HFFc6 (cell line): ENCODE measurements around the gene DNASE2. TPM values are rescaled to one million over a fixed set of nuclear protein-coding genes. Genes with fewer than 3 reads are reported as not detected.

ENCODE experiments used
- DNase-seq: peaks from one replicate; pipeline ENCODE4 v3.0.0-alpha.2; 2018
- H3K27ac Mint-ChIP-seq: 2 replicates; pipeline ENCODE4 v1.8.0; 2020; ENCODE audit warnings: mild to moderate bottlenecking, mixed read lengths
- H3K27me3 Mint-ChIP-seq: 2 replicates; pipeline ENCODE4 v1.8.0; 2021; ENCODE audit warnings: mild to moderate bottlenecking, moderate library complexity, mixed read lengths; ENCODE audit not compliant: insufficient read depth
- H3K36me3 Mint-ChIP-seq: 2 replicates; pipeline ENCODE4 v1.8.0; 2021; ENCODE audit warnings: low read depth, mixed read lengths
- H3K4me1 Mint-ChIP-seq: 2 replicates; pipeline ENCODE4 v1.8.0; 2020; ENCODE audit warnings: low read depth, mixed read lengths
- H3K4me3 Mint-ChIP-seq: 2 replicates; pipeline ENCODE4 v1.8.0; 2020; ENCODE audit warnings: mild to moderate bottlenecking, moderate library complexity, mixed read lengths
- H3K9me3 Mint-ChIP-seq: 2 replicates; pipeline ENCODE4 v1.8.0; 2020; ENCODE audit warnings: mild to moderate bottlenecking, mixed read lengths
- total RNA-seq, 6 experiments: library from RNA; stranded (reverse); fragmentation: NEBNext Ultra II Directional; extraction: Animal tissue kit (Norgen Biotek cat#: 25700); gene quantifications; 2 replicates in 1 of 6; 3 replicates in 5 of 6; pipeline ENCODE4 v1.2.3, GENCODE V29; 2021
- TF ChIP-seq, protein P1 (sequence below): fragments of 200-600 bp; sonication (generic); IDR thresholded peaks from 2 replicates; pipeline ENCODE4 v1.5.0; 2021; ENCODE audit warnings: antibody characterized with exemption, mild to moderate bottlenecking

Gene DNASE2
- total RNA-seq, 6 experiments from 2014 or later = 26.0 to 33.5 (median 28.4) TPM

- DNase-seq = no peak
- Mint-ChIP-seq H3K27me3 (peaks cover 6% of the 10 kb centered on the region), H3K4me1 (peaks cover 20% of the 10 kb centered on the region), H3K4me3 (no peak overlapping the region), H3K27ac (no peak overlapping the region), H3K9me3 (peaks cover 11% of the 10 kb centered on the region), H3K36me3 (no peaks in the 10 kb centered on the region)
- TF ChIP-seq, protein P1, sequence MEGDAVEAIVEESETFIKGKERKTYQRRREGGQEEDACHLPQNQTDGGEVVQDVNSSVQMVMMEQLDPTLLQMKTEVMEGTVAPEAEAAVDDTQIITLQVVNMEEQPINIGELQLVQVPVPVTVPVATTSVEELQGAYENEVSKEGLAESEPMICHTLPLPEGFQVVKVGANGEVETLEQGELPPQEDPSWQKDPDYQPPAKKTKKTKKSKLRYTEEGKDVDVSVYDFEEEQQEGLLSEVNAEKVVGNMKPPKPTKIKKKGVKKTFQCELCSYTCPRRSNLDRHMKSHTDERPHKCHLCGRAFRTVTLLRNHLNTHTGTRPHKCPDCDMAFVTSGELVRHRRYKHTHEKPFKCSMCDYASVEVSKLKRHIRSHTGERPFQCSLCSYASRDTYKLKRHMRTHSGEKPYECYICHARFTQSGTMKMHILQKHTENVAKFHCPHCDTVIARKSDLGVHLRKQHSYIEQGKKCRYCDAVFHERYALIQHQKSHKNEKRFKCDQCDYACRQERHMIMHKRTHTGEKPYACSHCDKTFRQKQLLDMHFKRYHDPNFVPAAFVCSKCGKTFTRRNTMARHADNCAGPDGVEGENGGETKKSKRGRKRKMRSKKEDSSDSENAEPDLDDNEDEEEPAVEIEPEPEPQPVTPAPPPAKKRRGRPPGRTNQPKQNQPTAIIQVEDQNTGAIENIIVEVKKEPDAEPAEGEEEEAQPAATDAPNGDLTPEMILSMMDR = no peak
Measured at GRCh38 chr19:12888006-12888603, 6.9 kb upstream of the DNASE2 start.

- Mint-ChIP-seq H3K9me3 (peaks cover 11% of the 10 kb centered on the region), H3K27me3 (peaks cover 6% of the 10 kb centered on the region), H3K36me3 (no peaks in the 10 kb centered on the region), H3K4me3 (no peak within 1 kb of the TSS), H3K27ac (no peak within 1 kb of the TSS), H3K4me1 (peaks cover 18% of the 10 kb centered on the region)
- TF ChIP-seq, protein P1 = no peak
- DNase-seq = no peak
Measured at GRCh38 chr19:12886969-12887747, 5.9 kb upstream of the DNASE2 start, which contains the start of gene KLF1. TSS of gene KLF1 (minus strand) at chr19:12887201. CDS start at chr19:12887140, 61 bp downstream.

DNA sequence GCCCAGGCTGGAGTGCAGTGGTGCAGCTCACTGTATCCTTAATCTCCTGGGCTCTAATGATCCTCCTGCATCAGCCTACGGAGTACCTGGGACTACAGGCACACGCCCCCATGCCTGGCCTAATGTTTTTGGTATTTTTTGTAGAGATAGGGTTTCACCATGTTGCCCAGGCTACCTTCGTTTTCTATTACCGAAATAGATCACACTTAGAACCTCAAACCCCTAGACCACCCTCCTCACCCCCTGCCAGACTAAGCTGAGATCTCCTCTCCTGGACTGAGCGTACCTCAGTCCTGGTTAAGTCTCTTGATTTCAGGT lies 5.4 kb upstream of the DNASE2 start:
- H3K36me3 Mint-ChIP-seq = no peaks in the 10 kb centered on the region
- DNase-seq = no peak
- H3K9me3 Mint-ChIP-seq = peaks cover 11% of the 10 kb centered on the region
- no peak overlapping the region for H3K27ac Mint-ChIP-seq
- TF ChIP-seq, protein P1 = no peak
- H3K4me3 Mint-ChIP-seq = no peak overlapping the region
- H3K4me1 Mint-ChIP-seq = peaks cover 12% of the 10 kb centered on the region
- H3K27me3 Mint-ChIP-seq = peaks cover 6% of the 10 kb centered on the region

GRCh38 chr19:12885749-12886650 lies 4.8 kb upstream of the DNASE2 start:
- peaks cover 11% of the 10 kb centered on the region for H3K9me3 Mint-ChIP-seq
- DNase-seq = no peak

More at GRCh38 chr19:12885749-12886650, 4.8 kb upstream of the DNASE2 start:
- no peak overlapping the region for H3K4me3 Mint-ChIP-seq
- no peak overlapping the region for H3K27ac Mint-ChIP-seq
- peaks cover 4% of the 10 kb centered on the region for H3K27me3 Mint-ChIP-seq
- H3K4me1 Mint-ChIP-seq = peaks cover 6% of the 10 kb centered on the region
- TF ChIP-seq, protein P1 = peak; percentile 19; the same call in 1 of the 2 replicates
- H3K36me3 Mint-ChIP-seq = no peaks in the 10 kb centered on the region
